Measurements from ENCODE around the gene TCFL5. TPM values are rescaled to one million over a fixed set of nuclear protein-coding genes. Genes with fewer than 3 reads are reported as not detected.

TCFL5 gene
- total and polyA plus RNA-seq, 2 donors (not counting 3 experiments of a cell fraction or from before 2014, with no cell fraction given): 4.4 to 11.1 TPM

- no peaks in the 10 kb centered on the region for H3K9me1 ChIP-seq (replicated peaks; ENCODE audit: control insufficient read depth, extremely low read depth, insufficient read depth, low read length)
- ChIA-PET POLR2A (no interaction called here), CTCF (interaction anchor here (2.2 kb wide), 1 partner anchor 9 kb away, joined by 7 read pairs; no protein-coding TSS in a partner anchor)
- no peak overlapping the region for H3K9ac ChIP-seq (replicated peaks; ENCODE audit: extremely low read depth, insufficient read depth, low read length)
- H4K20me1 ChIP-seq (replicated peaks; ENCODE audit: control insufficient read depth, extremely low read depth, insufficient read depth, low read length): no peaks in the 10 kb centered on the region
- DNase-seq (ENCODE audit: low read depth, low spot score) (no peak), FAIRE-seq (no peak)
- peaks cover 23% of the 10 kb centered on the region for H3K79me2 ChIP-seq (ENCODE audit: control insufficient read depth, insufficient read depth, low read length)
- H3K36me3 ChIP-seq (ENCODE audit: control insufficient read depth in 2 of 2, extremely low read depth in 1 of 2, insufficient read depth in 2 of 2, low read length in 2 of 2): peaks cover 9 to 24% of the 10 kb centered on the region in 2 experiments
- no TSS peak for BruUV-seq (replicated peaks)
- TF ChIP-seq CTCF (IDR thresholded peaks at IDR 0.05; ENCODE audit: extremely low read depth in 1 of 2, insufficient read depth in 1 of 2, low read depth in 1 of 2, low read length in 2 of 2) (no peak), GATA2 (IDR thresholded peaks at IDR 0.05; ENCODE audit: insufficient read depth, insufficient read length, low read depth, low read length) (no peak), POLR2A (IDR thresholded peaks at IDR 0.05; ENCODE audit: low read depth, low read length) (no peak), FOS (IDR thresholded peaks at IDR 0.05; ENCODE audit: borderline replicate concordance, insufficient read depth, low read length) (no peak), POLR2AphosphoS5 (IDR thresholded peaks at IDR 0.05; ENCODE audit: insufficient read depth, low read depth, low read length) (no peak), EZH2 (IDR thresholded peaks at IDR 0.05; ENCODE audit: borderline replicate concordance, low read depth, low read length, severe bottlenecking) (no peak), JUN (IDR thresholded peaks at IDR 0.05; ENCODE audit: borderline replicate concordance, insufficient read depth, insufficient read length, low read depth) (no peak), MAX (IDR thresholded peaks at IDR 0.05; ENCODE audit: insufficient read depth, insufficient read length) (no peak), MYC (IDR thresholded peaks at IDR 0.05; ENCODE audit: low read depth, low read length) (no peak)
- H3K4me2 ChIP-seq (ENCODE audit: insufficient read depth, low read length): peak overlapping the region; percentile 16
- intact Hi-C loops (cut with micrococcal nuclease): loop anchor here (5.0 to 10.0 kb wide), 2 partner anchors 304 to 422 kb away; partner anchors contain the start of gene RPS21
- H3K27ac ChIP-seq (ENCODE audit: insufficient read depth, low read depth, low read length): no peak overlapping the region
- dilution Hi-C loops (cut with MboI; ENCODE audit: extremely low pct_ligation_motif_present, low sequenced_read_pairs): no loop called here
- H3K27me3 ChIP-seq (ENCODE audit: control insufficient read depth in 2 of 2, insufficient read depth in 2 of 2, low read length in 2 of 2): no peaks in the 10 kb centered on the region
- peaks cover 11% of the 10 kb centered on the region for H3K4me1 ChIP-seq (ENCODE audit: control insufficient read depth, extremely low read depth, insufficient read depth, low read length)
- H3K9me3 ChIP-seq (replicated peaks; ENCODE audit: control insufficient read depth, insufficient read depth, low read length): no peaks in the 10 kb centered on the region
- H2AFZ ChIP-seq (ENCODE audit: low read depth, low read length): no peak overlapping the region
- H3K4me3 ChIP-seq (replicated peaks in 1 of 3; ENCODE audit: insufficient read depth in 1 of 3, low read depth in 1 of 3, low read length in 3 of 3): no peak overlapping the region
Observed at GRCh38 chr20:62806383-62807050, 55.1 kb downstream of the TCFL5 start.

Data from endothelial cell of umbilical vein (primary cell).